H1 (cell line): ENCODE measurements around the gene MSANTD7. TPM values are rescaled to one million over a fixed set of nuclear protein-coding genes. Genes with fewer than 3 reads are reported as not detected.

Experiments used
- CTCF ChIA-PET: fragments of 300-600 bp; sonication (Branson Sonifier 250); formaldehyde crosslinking; loops from one replicate; lab custom pipeline; 2021; ENCODE audit not compliant: partially characterized antibody; lab: Charles Lee
- POLR2A ChIA-PET: fragments of 300-600 bp; sonication (Branson Sonifier 250); formaldehyde crosslinking; loops from one replicate; lab custom pipeline; 2021; ENCODE audit warnings: inconsistent platforms; ENCODE audit not compliant: partially characterized antibody; lab: Charles Lee
- DNase-seq, 2 experiments: peaks; one replicate each; pipeline versions ENCODE4 v3.0.0 to v3.0.0-alpha.2; 2010 to 2022; ENCODE audit warnings: low spot score in 2 of 2, low read depth in 1 of 2, mixed read lengths in 1 of 2
- FAIRE-seq: peaks from 2 replicates; lab custom pipeline; 2011; peaks lifted over from hg19 to GRCh38; lab: Jason Lieb, UNC
- H2AFZ ChIP-seq: 2 replicates; pipeline ENCODE4 v1.8.1; 2012; ENCODE audit warnings: low read length, inconsistent platforms
- H2AK5ac ChIP-seq: 2 replicates; pipeline ENCODE4 v1.6.1; 2013; ENCODE audit warnings: low read depth, low read length
- H2BK120ac ChIP-seq: replicated peaks from 2 replicates; pipeline ENCODE3; 2013; ENCODE audit warnings: low read depth, low read length, inconsistent platforms
- H2BK12ac ChIP-seq: 2 replicates; pipeline ENCODE4 v1.6.1; 2013; ENCODE audit warnings: low read depth, low read length
- H2BK15ac ChIP-seq: 2 replicates; pipeline ENCODE4 v1.6.1; 2013; ENCODE audit warnings: low read length
- H2BK20ac ChIP-seq: 2 replicates; pipeline ENCODE4 v1.6.1; 2013; ENCODE audit warnings: low read length
- H2BK5ac ChIP-seq: 2 replicates; pipeline ENCODE4 v1.6.1; 2013; ENCODE audit warnings: low read depth, low read length
- H3K14ac ChIP-seq: 2 replicates; pipeline ENCODE4 v1.6.1; 2013; ENCODE audit warnings: inconsistent platforms; ENCODE audit not compliant: insufficient read length
- H3K18ac ChIP-seq: 2 replicates; pipeline ENCODE4 v1.6.1; 2013; ENCODE audit warnings: low read length; ENCODE audit errors: extremely low read depth
- H3K23ac ChIP-seq: 2 replicates; pipeline ENCODE4 v1.6.1; 2013; ENCODE audit warnings: inconsistent platforms; ENCODE audit not compliant: insufficient read length
- H3K23me2 ChIP-seq: 2 replicates; pipeline ENCODE4 v1.6.1; 2013; ENCODE audit warnings: low read depth, low read length
- H3K27ac ChIP-seq: 2 replicates; pipeline ENCODE4 v1.6.1; 2011; ENCODE audit warnings: low read depth, low read length, inconsistent platforms
- H3K27me3 ChIP-seq, 4 experiments: replicated peaks in 1 of 4; 1 replicate in 1 of 4; 2 replicates in 3 of 4; pipeline versions ENCODE4 v1.6.1 to v1.8.1; 2011 to 2013; ENCODE audit warnings: low read length in 3 of 4, mild to moderate bottlenecking in 3 of 4, inconsistent platforms in 2 of 4, mixed read lengths in 2 of 4, moderate library complexity in 1 of 4; ENCODE audit not compliant: control insufficient read depth in 3 of 4, insufficient read depth in 3 of 4; ENCODE audit errors: extremely low read depth in 1 of 4
- H3K36me3 ChIP-seq, 4 experiments: 2 replicates each; pipeline versions ENCODE4 v1.6.1 to v1.8.1; 2011 to 2013; ENCODE audit warnings: mild to moderate bottlenecking in 4 of 4, low read length in 3 of 4, moderate library complexity in 2 of 4, control low read depth in 1 of 4, inconsistent platforms in 1 of 4; ENCODE audit not compliant: insufficient read depth in 4 of 4, control insufficient read depth in 2 of 4
- H3K4ac ChIP-seq: replicated peaks from 2 replicates; pipeline ENCODE3; 2013; ENCODE audit warnings: low read length, low read depth, mixed read lengths, inconsistent platforms; ENCODE audit not compliant: insufficient read length
- H3K4me1 ChIP-seq, 4 experiments: replicated peaks in 1 of 4; 1 replicate in 1 of 4; 2 replicates in 3 of 4; pipeline versions ENCODE4 v1.6.1 to v1.8.1; 2011 to 2013; ENCODE audit warnings: low read length in 3 of 4, inconsistent platforms in 2 of 4, mixed read lengths in 1 of 4; ENCODE audit not compliant: insufficient read depth in 4 of 4, control insufficient read depth in 3 of 4
- H3K4me2 ChIP-seq, 2 experiments: 2 replicates each; pipeline versions ENCODE4 v1.6.1 to v1.8.1; 2011 to 2013; ENCODE audit warnings: low read depth in 2 of 2, low read length in 2 of 2, control low read depth in 1 of 2, inconsistent platforms in 1 of 2, mild to moderate bottlenecking in 1 of 2; ENCODE audit not compliant: insufficient read depth in 1 of 2
- H3K4me3 ChIP-seq, 4 experiments: fragments of 200-600, 300-600 bp in 1 of 4; sonication (generic), shearing (Covaris generic), sonication (Bioruptor Twin) in 1 of 4; 2 replicates each; pipeline versions ENCODE4 v1.5.1 to v1.8.1; 2011 to 2016; ENCODE audit warnings: low read length in 4 of 4, low read depth in 3 of 4, control low read depth in 2 of 4, inconsistent platforms in 2 of 4, mild to moderate bottlenecking in 2 of 4, mixed read lengths in 1 of 4, moderate library complexity in 1 of 4; ENCODE audit not compliant: insufficient read depth in 2 of 4; ENCODE audit errors: extremely low read depth in 1 of 4
- H3K56ac ChIP-seq: replicated peaks from 2 replicates; pipeline ENCODE3; 2013; ENCODE audit warnings: low read depth, mild to moderate bottlenecking, mixed read lengths, low read length, inconsistent platforms; ENCODE audit not compliant: insufficient read length
- H3K79me1 ChIP-seq: 2 replicates; pipeline ENCODE4 v1.6.1; 2013; ENCODE audit warnings: low read depth, low read length, control low read depth
- H3K79me2 ChIP-seq, 2 experiments: 2 replicates each; pipeline versions ENCODE4 v1.6.1 to v1.8.1; 2012 to 2013; ENCODE audit warnings: low read length in 2 of 2, mild to moderate bottlenecking in 2 of 2, inconsistent platforms in 1 of 2; ENCODE audit not compliant: insufficient read depth in 2 of 2, control insufficient read depth in 1 of 2
- H3K9ac ChIP-seq, 4 experiments: replicated peaks in 1 of 4; 1 replicate in 1 of 4; 2 replicates in 3 of 4; pipeline versions ENCODE4 v1.6.1 to v1.8.1; 2011 to 2013; ENCODE audit warnings: low read depth in 3 of 4, low read length in 3 of 4, control low read depth in 2 of 4, mild to moderate bottlenecking in 2 of 4, moderate library complexity in 2 of 4, inconsistent platforms in 1 of 4; ENCODE audit errors: extremely low read depth in 1 of 4
- H3K9me3 ChIP-seq, 2 experiments: 2 replicates each; pipeline versions ENCODE4 v1.6.1 to v1.8.1; 2012 to 2013; ENCODE audit warnings: mild to moderate bottlenecking in 2 of 2, moderate library complexity in 2 of 2, control low read depth in 1 of 2, inconsistent platforms in 1 of 2, low read depth in 1 of 2, low read length in 1 of 2, mixed read lengths in 1 of 2; ENCODE audit not compliant: insufficient read depth in 2 of 2
- H4K20me1 ChIP-seq, 2 experiments: replicated peaks in 1 of 2; 2 replicates each; pipeline versions ENCODE3 to v1.8.1; 2011 to 2013; ENCODE audit warnings: inconsistent platforms in 2 of 2, low read length in 2 of 2, mild to moderate bottlenecking in 1 of 2; ENCODE audit not compliant: insufficient read depth in 2 of 2, control insufficient read depth in 1 of 2
- H4K5ac ChIP-seq: 2 replicates; pipeline ENCODE4 v1.6.1; 2013; ENCODE audit warnings: low read length, low read depth, mixed read lengths, inconsistent platforms; ENCODE audit not compliant: insufficient read length
- H4K8ac ChIP-seq: 2 replicates; pipeline ENCODE4 v1.8.0; 2013; ENCODE audit warnings: mild to moderate bottlenecking, moderate library complexity, low read length, inconsistent platforms; ENCODE audit not compliant: insufficient read depth; ENCODE audit errors: extremely low read depth
- H4K91ac ChIP-seq: replicated peaks from 2 replicates; pipeline ENCODE3; 2013; ENCODE audit warnings: low read length, mixed read lengths, inconsistent platforms; ENCODE audit not compliant: insufficient read length
- ASH2L ChIP-seq: fragments of 200-600, 300-600 bp; sonication (generic); IDR thresholded peaks from one replicate; pipeline ENCODE4 v1.7.1; 2017; ENCODE audit warnings: low read length
- BCL11A ChIP-seq, 2 experiments: IDR thresholded peaks; one replicate each; pipeline ENCODE4 v1.6.1; 2011; ENCODE audit warnings: low read depth in 2 of 2, low read length in 2 of 2, mild to moderate bottlenecking in 2 of 2
- GABPA ChIP-seq: IDR thresholded peaks from 2 replicates; pipeline ENCODE4 v1.6.1; 2011; ENCODE audit warnings: mild to moderate bottlenecking, low read length, moderate library complexity, borderline replicate concordance; ENCODE audit not compliant: insufficient read depth
- RBBP5 ChIP-seq: IDR thresholded peaks from 2 replicates; pipeline ENCODE4 v1.7.1; 2012; ENCODE audit warnings: low read depth, mild to moderate bottlenecking, inconsistent platforms, low read length, moderate library complexity, borderline replicate concordance
- SAP30 ChIP-seq: fragments of 300-600 bp; sonication (generic); IDR thresholded peaks from 2 replicates; pipeline ENCODE4 v1.7.1; 2012; ENCODE audit warnings: low read length, moderate library complexity, mild to moderate bottlenecking, inconsistent platforms; ENCODE audit not compliant: insufficient read depth, insufficient replicate concordance
- SIRT6 ChIP-seq: IDR thresholded peaks from one replicate; pipeline ENCODE4 v1.7.1; 2012; ENCODE audit warnings: low read length, inconsistent platforms
- SP2 ChIP-seq: IDR thresholded peaks from 2 replicates; pipeline ENCODE4 v1.6.1; 2012; ENCODE audit warnings: mild to moderate bottlenecking, low read length, inconsistent platforms
- YY1 ChIP-seq: IDR thresholded peaks from 2 replicates; pipeline ENCODE4 v1.6.1; 2011; ENCODE audit warnings: low read depth, mild to moderate bottlenecking, low read length
- WGBS, 2 experiments: shearing (Covaris generic) in 1 of 2; methylation state at CpG; one replicate each; pipeline versions ENCODE4 v1.1.6 to v1.1.7; 2013 to 2015; ENCODE audit warnings: low lambda C conversion rate in 2 of 2, mixed read lengths in 2 of 2, inconsistent platforms in 1 of 2, low coverage in 1 of 2, missing lambda C conversion rate in 1 of 2; ENCODE audit not compliant: insufficient replicate concordance in 2 of 2, insufficient coverage in 1 of 2, insufficient read length in 1 of 2; ENCODE audit errors: extremely low coverage in 1 of 2, missing lambda C conversion rate in 1 of 2; 5-methylcytosine and 5-hydroxymethylcytosine counted together
- polyA plus RNA-seq, 7 experiments: library from polyadenylated mRNA; depleted of rRNA in 3 of 7; stranded (reverse) in 5 of 7; unstranded in 2 of 7; fragments of >200 nt in 5 of 7; fragments of 200-250 nt in 2 of 7; gene quantifications; 1 replicate in 5 of 7; 2 replicates in 1 of 7; 4 replicates in 1 of 7; pipeline versions ENCODE4 v1.2.1 to v1.2.3, GENCODE V29; 2011 to 2013; ENCODE audit warnings: missing spikeins in 2 of 7, mixed read lengths in 2 of 7
- total RNA-seq: library from RNA; stranded (reverse); fragmentation: NEBNext Ultra II Directional; extraction: Animal tissue kit (Norgen Biotek cat#: 25700); gene quantifications from 2 replicates; pipeline ENCODE4 v1.2.1, GENCODE V29; 2021

Gene MSANTD7
- total and polyA plus RNA-seq, 2 of the 8 experiments (the other 6 are each of a cell fraction or from before 2014, with no cell fraction given) = 5.0 to 15.2 TPM

DNA sequence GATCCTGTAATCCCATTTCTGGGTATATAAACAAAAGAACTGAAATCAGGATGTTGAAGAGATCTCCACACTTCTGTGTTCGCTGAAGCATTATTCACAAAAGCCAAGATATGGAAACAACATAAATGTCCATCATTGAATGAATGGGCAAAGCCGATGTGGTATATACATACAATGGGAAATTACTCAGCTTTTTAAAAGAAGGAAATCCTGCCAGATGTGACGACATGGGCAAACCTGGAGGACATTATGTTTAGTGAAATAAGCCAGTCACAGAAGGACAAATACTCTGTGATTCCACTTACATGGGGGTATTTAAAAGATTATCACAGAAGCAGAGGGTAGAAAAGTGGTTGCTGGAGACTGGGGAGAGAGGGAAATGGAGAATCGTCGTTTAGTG, 39.5 kb upstream of the MSANTD7 start:
- no peak overlapping the region for H3K23ac ChIP-seq
- H3K4me1 ChIP-seq = no peaks in the 10 kb centered on the region
- no peak overlapping the region for H3K27ac ChIP-seq
- no peaks in the 10 kb centered on the region for H3K79me1 ChIP-seq
- no peak overlapping the region for H3K18ac ChIP-seq
- H2BK5ac ChIP-seq = no peak overlapping the region
- H4K5ac ChIP-seq = no peak overlapping the region
- no peaks in the 10 kb centered on the region for H3K36me3 ChIP-seq
- H2BK120ac ChIP-seq = no peak overlapping the region
- no peaks in the 10 kb centered on the region for H3K23me2 ChIP-seq
- no peaks in the 10 kb centered on the region for H3K9me3 ChIP-seq
- H4K91ac ChIP-seq = no peak overlapping the region
- H2BK12ac ChIP-seq = no peak overlapping the region
- DNase-seq = no peak
- H4K8ac ChIP-seq = no peak overlapping the region
- H2AK5ac ChIP-seq = no peak overlapping the region
- no peak overlapping the region for H3K9ac ChIP-seq
- no peak for FAIRE-seq
- no peak overlapping the region for H3K4ac ChIP-seq
- TF ChIP-seq RBBP5 (no peak), BCL11A (IDR thresholded peaks at IDR 0.05; ENCODE audit: low read depth in 2 of 2, low read length in 2 of 2) (no peak), SP2 (no peak), ASH2L (no peak), SAP30 (no peak), SIRT6 (no peak), GABPA (no peak), YY1 (no peak)
- no peak overlapping the region for H3K14ac ChIP-seq
- no peak overlapping the region for H3K4me3 ChIP-seq
- no peak overlapping the region for H2BK20ac ChIP-seq
- CTCF ChIA-PET = no interaction called here
- H3K27me3 ChIP-seq = no peaks in the 10 kb centered on the region
- 70% methylated on average over 5 of the region's 5 CpGs; no CpG with 5 or more reads in 1 of the 2 experiments for WGBS, 2 experiments
- H3K56ac ChIP-seq = no peak overlapping the region
- no peak overlapping the region for H2BK15ac ChIP-seq
- no peak overlapping the region for H2AFZ ChIP-seq
- H4K20me1 ChIP-seq = no peaks in the 10 kb centered on the region
- H3K79me2 ChIP-seq = no peaks in the 10 kb centered on the region; a peak in 1 of 4 replicates
- no peak overlapping the region for H3K4me2 ChIP-seq
- POLR2A ChIA-PET = no interaction called here
